IPS-20b (cell line): Measurements from ENCODE around the gene FZR1.
A peak's percentile ranks its signal among the peaks of the same experiment; 100 is the strongest.
"Not testable (repeated sequence)": the region's sequence is repeated elsewhere in the genome, so short reads cannot be mapped to it uniquely, and the experiment has no call there.

ENCODE experiments used
- H3K27ac ChIP-seq: one replicate; pipeline ENCODE4 v1.5.1; 2013; ENCODE audit warnings: low read length
- H3K27me3 ChIP-seq: 2 replicates; pipeline ENCODE4 v1.6.1; 2013; ENCODE audit warnings: mild to moderate bottlenecking, low read length, inconsistent platforms; ENCODE audit not compliant: insufficient read depth
- H3K36me3 ChIP-seq: 2 replicates; pipeline ENCODE4 v1.6.1; 2013; ENCODE audit warnings: low read depth, mild to moderate bottlenecking, inconsistent platforms, low read length, moderate library complexity; ENCODE audit not compliant: insufficient read depth
- H3K4me1 ChIP-seq: 2 replicates; pipeline ENCODE4 v1.6.1; 2013; ENCODE audit warnings: mild to moderate bottlenecking, control low read depth, inconsistent platforms, low read length, moderate library complexity; ENCODE audit not compliant: insufficient read depth
- H3K4me3 ChIP-seq: 2 replicates; pipeline ENCODE4 v1.5.1; 2013; ENCODE audit warnings: mild to moderate bottlenecking, low read length, inconsistent platforms
- H3K9ac ChIP-seq: 2 replicates; pipeline ENCODE4 v1.6.1; 2013; ENCODE audit warnings: low read depth, mild to moderate bottlenecking, inconsistent platforms, low read length, moderate library complexity
- H3K9me3 ChIP-seq: 2 replicates; pipeline ENCODE4 v1.6.1; 2013; ENCODE audit warnings: mild to moderate bottlenecking, low read depth, low read length, inconsistent platforms; ENCODE audit not compliant: insufficient read depth

Gene FZR1

GRCh38 chr19:3578390-3578789, 72.3 kb downstream of the FZR1 start:
- Histone ChIP-seq H3K27ac (no peak overlapping the region), H3K9me3 (no peaks in the 10 kb centered on the region), H3K4me1 (peaks cover 5% of the 10 kb centered on the region; the same call in 1 of the 2 replicates), H3K4me3 (peak overlapping the region; percentile 11; the same call in 1 of the 2 replicates), H3K9ac (no peak overlapping the region), H3K27me3 (peaks cover 3% of the 10 kb centered on the region), H3K36me3 (no peaks in the 10 kb centered on the region)

- H3K4me3 ChIP-seq, result no peak overlapping the region
- H3K36me3 ChIP-seq, result no peaks in the 10 kb centered on the region
- peaks cover 5% of the 10 kb centered on the region; the same call in 1 of the 2 replicates for H3K4me1 ChIP-seq
- no peaks in the 10 kb centered on the region for H3K9me3 ChIP-seq
- H3K27ac ChIP-seq, result no peak overlapping the region
- H3K9ac ChIP-seq, result no peak overlapping the region
- H3K27me3 ChIP-seq, result peaks cover 22% of the 10 kb centered on the region
These were observed 74.2 kb downstream of the FZR1 start for GRCh38 chr19:3580156-3580934.

GRCh38 chr19:3581792-3582191, 75.7 kb downstream of the FZR1 start:
- H3K9ac ChIP-seq, H3K4me3 ChIP-seq, H3K4me1 ChIP-seq, H3K27ac ChIP-seq, H3K9me3 ChIP-seq, H3K36me3 ChIP-seq: not testable (repeated sequence)
- peaks cover 37% of the 10 kb centered on the region for H3K27me3 ChIP-seq

- not testable (repeated sequence) for H3K4me1 ChIP-seq, H3K4me3 ChIP-seq, H3K36me3 ChIP-seq, H3K9ac ChIP-seq, H3K9me3 ChIP-seq, H3K27ac ChIP-seq
- H3K27me3 ChIP-seq, result peaks cover 44% of the 10 kb centered on the region
These were observed 78.1 kb downstream of the FZR1 start for GRCh38 chr19:3584036-3584802.

- H3K9ac ChIP-seq, result no peak within 1 kb of the TSS
- H3K4me3 ChIP-seq, result peak within 1 kb of the TSS; percentile 55
- peaks cover 44% of the 10 kb centered on the region for H3K27me3 ChIP-seq
- peaks cover 4% of the 10 kb centered on the region; the same call in 1 of the 2 replicates for H3K9me3 ChIP-seq
- H3K4me1 ChIP-seq, result no peaks in the 10 kb centered on the region
- no peaks in the 10 kb centered on the region for H3K36me3 ChIP-seq
- H3K27ac ChIP-seq, result no peak within 1 kb of the TSS
These were observed 79.4 kb downstream of the FZR1 start, which contains the start of gene GIPC3 for GRCh38 chr19:3585301-3586126. Gene GIPC3 (plus strand): TSS chr19:3585478. CDS start chr19:3585598, 120 bp downstream.

GRCh38 chr19:3586127-3586626, 80.1 kb downstream of the FZR1 start:
- peak overlapping the region; percentile 55; the same call in 1 of the 2 replicates for H3K4me3 ChIP-seq
- H3K27ac ChIP-seq, result no peak overlapping the region
- H3K9ac ChIP-seq, result no peak overlapping the region

GRCh38 chr19:3586707-3587346, 80.7 kb downstream of the FZR1 start:
- Histone ChIP-seq H3K4me3 (no peak overlapping the region), H3K27me3 (peaks cover 50% of the 10 kb centered on the region), H3K4me1 (no peaks in the 10 kb centered on the region), H3K27ac (no peak overlapping the region), H3K36me3 (no peaks in the 10 kb centered on the region), H3K9ac (no peak overlapping the region), H3K9me3 (peaks cover 17% of the 10 kb centered on the region; the same call in 1 of the 2 replicates)

More at GRCh38 chr19:3586127-3586626, 80.1 kb downstream of the FZR1 start:
- no peaks in the 10 kb centered on the region for H3K4me1 ChIP-seq
- peaks cover 10% of the 10 kb centered on the region; the same call in 1 of the 2 replicates for H3K9me3 ChIP-seq
- H3K36me3 ChIP-seq, result no peaks in the 10 kb centered on the region
- H3K27me3 ChIP-seq, result peaks cover 44% of the 10 kb centered on the region
